Motor neuron (in vitro differentiated cells): Measurements from ENCODE around the gene SVEP1. TPM values are rescaled to one million over a fixed set of nuclear protein-coding genes. Genes with fewer than 3 reads are reported as not detected.
"Not testable (repeated sequence)": the region's sequence is repeated elsewhere in the genome, so short reads cannot be mapped to it uniquely, and the experiment has no call there.

Experiments used
- ATAC-seq, 8 experiments: fragments of 200-7000 bp; cut with Tn5 transposase; replicated peaks in 6 of 8; 2 replicates each; pipeline ENCODE4 v1.8.0; 2021; ENCODE audit warnings: mild to moderate bottlenecking in 8 of 8, moderate library complexity in 8 of 8
- H3K27ac ChIP-seq, 2 donors: fragments of 250-450 bp; sonication (Bioruptor Pico); 2 replicates each; pipeline ENCODE4 v1.9.0; 2021; ENCODE audit warnings: antibody characterized with exemption in 2 of 2, mild to moderate bottlenecking in 2 of 2, moderate library complexity in 1 of 2
- H3K4me1 ChIP-seq, 2 donors: fragments of 250-450 bp; sonication (Bioruptor Pico); replicated peaks in 1 of 2; 2 replicates each; pipeline ENCODE4 v1.6.1; 2021; ENCODE audit warnings: antibody characterized with exemption in 2 of 2, mild to moderate bottlenecking in 2 of 2, moderate library complexity in 1 of 2
- H3K4me3 ChIP-seq, 5 donors: fragments of 250-450 bp; sonication (Bioruptor Pico); 2 replicates each; pipeline ENCODE4 v1.9.0; 2021; ENCODE audit warnings: antibody characterized with exemption in 5 of 5, mild to moderate bottlenecking in 5 of 5, moderate library complexity in 4 of 5
- WGBS, 10 experiments: fragments of 450-650 bp; shearing (Covaris generic); methylation state at CpG; one replicate each; pipeline ENCODE4 v1.0.0; 2022; 5-methylcytosine and 5-hydroxymethylcytosine counted together
- in situ Hi-C, 9 experiments: fragments of 400-800 bp; cut with MboI; loops; one replicate each; pipeline ENCODE4 v1.15.0; 2021; ENCODE audit warnings: low sequenced_read_pairs in 9 of 9, low pct_unique_long_range_greater_than_20kb in 2 of 9; ENCODE audit not compliant: unreplicated experiment in 9 of 9
- total RNA-seq, 8 experiments: library from RNA; unstranded; fragments of 300-600 nt; gene quantifications; 2 replicates each; pipeline versions ENCODE4 v1.2.3 to v1.2.4, GENCODE V29; 2022

SVEP1 gene
- total RNA-seq, 8 experiments from 2014 or later, result 0.22 to 8.9 (median 0.97) TPM

- ATAC-seq, result no peak
- Histone ChIP-seq H3K4me1 (no peaks in the 10 kb centered on the region), H3K4me3 (no peak overlapping the region), H3K27ac (no peak overlapping the region)
- in situ Hi-C loops, result loop anchor here in 2 of 9 experiments (25.0 kb wide), 1 partner anchor 186 kb away; no protein-coding TSS in a partner anchor
- WGBS, 10 experiments, result 0 to 100% (median 96%) methylated on average over 1 to 2 of the region's 2 CpGs
Observed at GRCh38 chr9:110426052-110426709, 153.4 kb downstream of the SVEP1 start.

- in situ Hi-C loops, result no loop called here
- WGBS, 10 experiments, result 0 to 82% (median 71%) methylated on average over 1 to 2 of the region's 2 CpGs
Observed at GRCh38 chr9:110414471-110414870, 165.1 kb downstream of the SVEP1 start.

GRCh38 chr9:110410961-110411360 lies 168.6 kb downstream of the SVEP1 start:
- H3K4me3 ChIP-seq, result no peak overlapping the region
- no peak overlapping the region for H3K27ac ChIP-seq
- in situ Hi-C loops, result no loop called here
- no peak for ATAC-seq
- no peaks in the 10 kb centered on the region for H3K4me1 ChIP-seq
- 84 to 100% (median 93%) methylated on average over 1 to 4 of the region's 5 CpGs; no CpG with 5 or more reads in 1 of the 10 experiments for WGBS, 10 experiments

More at GRCh38 chr9:110414471-110414870, 165.1 kb downstream of the SVEP1 start:
- no peak for ATAC-seq
- no peaks in the 10 kb centered on the region for H3K4me1 ChIP-seq
- H3K4me3 ChIP-seq, result no peak overlapping the region
- no peak overlapping the region for H3K27ac ChIP-seq

- no peaks in the 10 kb centered on the region for H3K4me1 ChIP-seq
- in situ Hi-C loops, result no loop called here
- no peak overlapping the region for H3K4me3 ChIP-seq
- H3K27ac ChIP-seq, result no peak overlapping the region
- no peak for ATAC-seq
- WGBS, 10 experiments, result 29 to 94% (median 80%) methylated on average over 1 to 7 of the region's 7 CpGs; no CpG with 5 or more reads in 1 of the 10 experiments
Observed at GRCh38 chr9:110408598-110408997, 170.9 kb downstream of the SVEP1 start.

- no peaks in the 10 kb centered on the region for H3K4me1 ChIP-seq
- in situ Hi-C loops, result no loop called here
- H3K27ac ChIP-seq, result no peak overlapping the region
- WGBS, 10 experiments, result 0 to 80% (median 63%) methylated on average over 1 to 8 of the region's 9 CpGs
- no peak overlapping the region for H3K4me3 ChIP-seq
- no peak for ATAC-seq
Observed at GRCh38 chr9:110405858-110406443, 173.6 kb downstream of the SVEP1 start.

GRCh38 chr9:110404473-110404872 lies 175.1 kb downstream of the SVEP1 start:
- 60 to 93% (median 83%) methylated on average over 1 to 4 of the region's 4 CpGs; no CpG with 5 or more reads in 3 of the 10 experiments for WGBS, 10 experiments
- no peak for ATAC-seq
- Histone ChIP-seq H3K4me3 (no peak overlapping the region), H3K27ac (no peak overlapping the region), H3K4me1 (no peaks in the 10 kb centered on the region)
- in situ Hi-C loops, result no loop called here

- WGBS, 10 experiments, result 48 to 100% (median 81%) methylated on average over 1 to 4 of the region's 4 CpGs
- ATAC-seq, result no peak
- Histone ChIP-seq H3K4me3 (no peak overlapping the region), H3K27ac (no peak overlapping the region), H3K4me1 (no peaks in the 10 kb centered on the region)
- in situ Hi-C loops, result no loop called here
Observed at GRCh38 chr9:110399983-110400382, 179.6 kb downstream of the SVEP1 start.

GRCh38 chr9:110398992-110399391 lies 180.5 kb downstream of the SVEP1 start:
- in situ Hi-C loops, H3K27ac ChIP-seq, H3K4me3 ChIP-seq, ATAC-seq, H3K4me1 ChIP-seq: not testable (repeated sequence)
- 43% methylated on average over 1 of the region's 2 CpGs; no CpG with 5 or more reads in 9 of the 10 experiments for WGBS, 10 experiments

GRCh38 chr9:110391826-110392485 lies 187.6 kb downstream of the SVEP1 start:
- Histone ChIP-seq H3K4me3 (no peak overlapping the region), H3K27ac (no peak overlapping the region), H3K4me1 (no peaks in the 10 kb centered on the region)
- WGBS, 10 experiments, result 29 to 100% (median 58%) methylated on average over 1 to 2 of the region's 2 CpGs; no CpG with 5 or more reads in 2 of the 10 experiments
- in situ Hi-C loops, result no loop called here
- no peak for ATAC-seq

GRCh38 chr9:110389148-110389750 lies 190.3 kb downstream of the SVEP1 start:
- H3K4me1 ChIP-seq, result no peaks in the 10 kb centered on the region
- no peak overlapping the region for H3K27ac ChIP-seq
- in situ Hi-C loops, result no loop called here
- no peak overlapping the region for H3K4me3 ChIP-seq
- no peak for ATAC-seq
- 60 to 96% (median 72%) methylated on average over 1 to 3 of the region's 3 CpGs; no CpG with 5 or more reads in 1 of the 10 experiments for WGBS, 10 experiments

GRCh38 chr9:110383491-110383890 lies 196.1 kb downstream of the SVEP1 start:
- no peaks in the 10 kb centered on the region for H3K4me1 ChIP-seq
- WGBS, 10 experiments, result 60 to 88% (median 80%) methylated on average over 1 to 3 of the region's 6 CpGs; no CpG with 5 or more reads in 5 of the 10 experiments
- H3K27ac ChIP-seq, result no peak overlapping the region
- in situ Hi-C loops, result no loop called here
- no peak overlapping the region for H3K4me3 ChIP-seq
- ATAC-seq, result no peak

GRCh38 chr9:110382731-110383130 lies 196.8 kb downstream of the SVEP1 start:
- in situ Hi-C loops, result no loop called here
- no peaks in the 10 kb centered on the region for H3K4me1 ChIP-seq
- WGBS, 10 experiments, result 64 to 100% (median 84%) methylated on average over 1 to 4 of the region's 4 CpGs; no CpG with 5 or more reads in 1 of the 10 experiments
- no peak overlapping the region for H3K4me3 ChIP-seq
- H3K27ac ChIP-seq, result no peak overlapping the region
- no peak for ATAC-seq

GRCh38 chr9:110371411-110372007 lies 208.0 kb downstream of the SVEP1 start:
- in situ Hi-C loops, result no loop called here
- WGBS, 10 experiments, result 79 to 100% (median 95%) methylated on average over 3 to 6 of the region's 6 CpGs
- ATAC-seq, result no peak
- no peak overlapping the region for H3K4me3 ChIP-seq
- H3K27ac ChIP-seq, result no peak overlapping the region
- peaks cover 4 to 13% of the 10 kb centered on the region in 2 donors for H3K4me1 ChIP-seq
